HFF-Myc (cell line): Measurements from ENCODE around the gene SLC2A6.

Experiments
- DNase-seq: peaks from one replicate; pipeline ENCODE4 v3.0.0-alpha.2; 2011; ENCODE audit warnings: low read depth; ENCODE audit errors: extremely low read depth
- H3K4me3 ChIP-seq: replicated peaks from 2 replicates; pipeline ENCODE4 v1.5.1; 2011; ENCODE audit warnings: low read depth, mild to moderate bottlenecking, control low read depth, low read length
- TF ChIP-seq, protein P1 (sequence below): IDR thresholded peaks from 2 replicates; pipeline ENCODE4 v1.5.1; 2012; ENCODE audit warnings: mild to moderate bottlenecking, low read depth, low read length, control low read depth; ENCODE audit errors: missing control alignments

Gene SLC2A6

DNA sequence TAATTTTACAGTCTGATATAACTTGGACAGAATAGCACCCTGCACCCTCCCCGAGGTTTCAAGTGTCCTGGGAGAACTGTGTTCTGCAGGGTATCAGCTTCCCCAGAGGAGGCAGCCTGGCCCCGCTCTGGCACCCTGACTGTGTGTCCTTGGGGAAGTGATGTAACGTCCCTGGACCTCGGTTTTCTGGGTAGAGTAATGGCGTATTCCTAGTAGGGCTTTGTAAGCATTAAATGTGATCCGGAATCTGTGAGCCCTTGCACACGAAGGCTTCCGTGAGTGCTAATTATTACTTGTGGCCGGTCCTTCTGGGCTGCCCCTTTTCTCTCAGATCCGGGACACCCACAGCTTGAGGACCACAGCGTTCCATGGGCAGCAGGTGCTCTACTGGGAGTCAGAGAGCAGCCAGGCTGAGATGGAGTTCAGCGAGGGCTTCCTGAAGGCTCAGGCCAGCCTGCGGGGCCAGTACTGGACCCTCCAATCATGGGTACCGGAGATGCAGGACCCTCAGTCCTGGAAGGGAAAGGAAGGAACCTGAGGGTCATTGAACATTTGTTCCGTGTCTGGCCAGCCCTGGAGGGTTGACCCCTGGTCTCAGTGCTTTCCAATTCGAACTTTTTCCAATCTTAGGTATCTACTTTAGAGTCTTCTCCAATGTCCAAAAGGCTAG is 20.1 kb downstream of the SLC2A6 start:
- TF ChIP-seq, protein P1, sequence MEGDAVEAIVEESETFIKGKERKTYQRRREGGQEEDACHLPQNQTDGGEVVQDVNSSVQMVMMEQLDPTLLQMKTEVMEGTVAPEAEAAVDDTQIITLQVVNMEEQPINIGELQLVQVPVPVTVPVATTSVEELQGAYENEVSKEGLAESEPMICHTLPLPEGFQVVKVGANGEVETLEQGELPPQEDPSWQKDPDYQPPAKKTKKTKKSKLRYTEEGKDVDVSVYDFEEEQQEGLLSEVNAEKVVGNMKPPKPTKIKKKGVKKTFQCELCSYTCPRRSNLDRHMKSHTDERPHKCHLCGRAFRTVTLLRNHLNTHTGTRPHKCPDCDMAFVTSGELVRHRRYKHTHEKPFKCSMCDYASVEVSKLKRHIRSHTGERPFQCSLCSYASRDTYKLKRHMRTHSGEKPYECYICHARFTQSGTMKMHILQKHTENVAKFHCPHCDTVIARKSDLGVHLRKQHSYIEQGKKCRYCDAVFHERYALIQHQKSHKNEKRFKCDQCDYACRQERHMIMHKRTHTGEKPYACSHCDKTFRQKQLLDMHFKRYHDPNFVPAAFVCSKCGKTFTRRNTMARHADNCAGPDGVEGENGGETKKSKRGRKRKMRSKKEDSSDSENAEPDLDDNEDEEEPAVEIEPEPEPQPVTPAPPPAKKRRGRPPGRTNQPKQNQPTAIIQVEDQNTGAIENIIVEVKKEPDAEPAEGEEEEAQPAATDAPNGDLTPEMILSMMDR = no peak
- no peak for DNase-seq

GRCh38 chr9:133457748-133458147 is 21.2 kb downstream of the SLC2A6 start:
- DNase-seq = no peak
- TF ChIP-seq, protein P1 = no peak
- H3K4me3 ChIP-seq = no peak overlapping the region

More for the DNA sequence above, 20.1 kb downstream of the SLC2A6 start:
- H3K4me3 ChIP-seq = peak overlapping the region; percentile 56; the same call in 1 of the 2 replicates

DNA sequence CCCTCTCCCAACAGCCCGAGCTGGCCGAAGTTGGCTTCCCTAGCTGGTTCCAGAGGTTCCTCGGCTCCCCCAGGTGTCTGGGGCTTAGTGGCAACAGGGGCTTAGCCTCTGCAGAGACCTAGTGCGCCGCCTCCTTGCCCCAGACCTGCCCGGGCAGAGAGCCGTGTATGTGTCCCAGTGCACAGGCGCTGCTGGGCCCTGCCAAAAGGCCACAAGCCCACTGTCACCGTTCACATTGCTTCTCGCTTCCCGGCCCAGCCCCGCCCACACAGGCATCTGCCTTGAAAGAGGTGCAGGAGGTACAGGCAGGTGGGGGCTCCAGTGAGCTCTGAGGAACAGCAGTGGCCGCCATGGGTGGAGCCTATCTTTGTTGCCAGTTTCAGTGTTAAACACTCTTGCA is 21.7 kb downstream of the SLC2A6 start:
- no peak for DNase-seq
- TF ChIP-seq, protein P1 = no peak
- no peak overlapping the region for H3K4me3 ChIP-seq

- H3K4me3 ChIP-seq = no peak overlapping the region
- TF ChIP-seq, protein P1 = peak; percentile 19
- no peak for DNase-seq
Measured at GRCh38 chr9:133456409-133456808, 22.5 kb downstream of the SLC2A6 start.

DNA sequence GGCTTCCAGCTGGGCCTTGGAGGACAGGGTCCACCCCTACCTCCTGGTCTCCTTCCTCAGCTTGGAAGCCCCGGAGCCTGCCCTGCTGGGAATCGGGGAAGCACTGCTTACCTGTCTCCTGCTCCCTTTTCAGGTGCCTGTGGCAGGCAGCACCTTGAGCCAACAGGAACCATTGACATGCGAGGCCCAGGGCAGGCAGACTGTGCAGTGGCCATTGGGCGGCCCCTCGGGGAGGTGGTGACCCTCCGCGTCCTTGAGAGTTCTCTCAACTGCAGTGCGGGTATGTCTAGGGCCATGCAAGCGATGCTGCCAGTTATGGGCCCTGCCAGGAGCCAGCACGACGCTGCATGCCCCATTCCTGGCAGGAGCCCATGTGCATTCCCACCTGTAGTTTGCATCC is 23.0 kb downstream of the SLC2A6 start:
- TF ChIP-seq, protein P1 = no peak
- DNase-seq = no peak
- H3K4me3 ChIP-seq = no peak overlapping the region

- TF ChIP-seq, protein P1 = no peak
- no peak overlapping the region for H3K4me3 ChIP-seq
- DNase-seq = no peak
Measured at GRCh38 chr9:133454943-133455673, 23.8 kb downstream of the SLC2A6 start.
